GM18498 (cell line): ENCODE measurements around the gene ZNF277.
A peak's percentile ranks its signal among the peaks of the same experiment; 100 is the strongest.

Experiments
- ATAC-seq: cut with Tn5 transposase; IDR thresholded peaks from one replicate; pipeline ENCODE4 v1.9.1; 2021; ENCODE audit warnings: mild to moderate bottlenecking, moderate library complexity; ENCODE audit not compliant: unreplicated experiment

The ZNF277 gene

DNA sequence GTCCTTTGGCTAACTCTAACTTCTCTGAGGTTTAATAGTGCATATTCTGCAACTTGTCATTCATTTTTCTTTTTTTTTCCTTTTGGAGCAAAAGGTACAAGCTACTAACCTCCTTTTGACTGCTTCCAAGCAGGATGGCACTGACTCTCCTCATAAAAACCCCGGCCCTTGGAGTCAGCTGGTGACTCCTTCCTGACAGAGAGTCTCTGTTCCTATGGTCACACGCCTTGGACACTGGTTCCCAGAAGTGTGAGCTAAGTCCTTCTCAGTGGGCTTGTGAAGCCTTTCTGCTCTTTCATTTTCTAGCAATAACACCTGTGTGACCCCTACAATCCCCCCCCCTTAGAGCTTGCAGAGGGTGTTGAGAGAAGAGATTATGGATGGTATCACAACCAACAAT lies 22.0 kb upstream of the ZNF277 start:
- no peak for ATAC-seq

DNA sequence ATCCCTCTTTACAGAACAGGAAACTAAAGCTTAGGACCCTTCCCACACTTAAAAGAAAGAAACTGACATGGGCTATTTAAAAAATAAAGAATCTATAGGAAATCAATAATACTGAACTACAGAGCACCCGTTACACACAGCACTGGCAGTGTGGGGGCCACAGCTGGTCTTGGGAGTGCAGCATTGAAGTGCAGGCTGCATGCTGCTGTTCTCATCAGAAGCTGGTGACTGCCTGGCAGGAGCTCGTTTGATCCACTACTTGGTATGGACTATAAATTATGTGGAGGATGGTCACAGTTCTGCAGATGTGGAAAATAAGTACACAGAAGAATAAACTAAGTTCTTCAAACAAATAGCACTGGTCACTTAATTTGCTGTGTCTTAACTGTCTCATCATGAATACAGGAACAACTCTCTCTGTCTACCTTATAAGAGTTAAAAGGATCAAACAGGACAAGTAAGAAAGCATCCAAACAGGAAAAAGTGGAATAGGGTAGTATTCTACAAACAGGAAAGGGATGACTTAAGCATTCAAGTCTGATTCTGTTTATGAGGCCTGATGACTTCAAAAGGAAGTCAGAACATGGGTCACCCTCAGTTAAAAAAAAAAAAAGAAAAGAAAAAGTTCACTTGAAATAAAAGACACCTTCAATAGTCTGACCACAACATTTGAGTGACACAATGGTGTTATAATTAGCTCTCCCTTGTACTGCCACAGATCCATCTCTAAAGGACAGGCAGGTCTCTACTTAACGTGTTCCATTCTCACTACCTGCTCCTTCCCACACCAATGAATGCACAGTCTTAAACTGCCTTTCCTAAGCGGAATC lies 21.3 kb upstream of the ZNF277 start:
- no peak for ATAC-seq

DNA sequence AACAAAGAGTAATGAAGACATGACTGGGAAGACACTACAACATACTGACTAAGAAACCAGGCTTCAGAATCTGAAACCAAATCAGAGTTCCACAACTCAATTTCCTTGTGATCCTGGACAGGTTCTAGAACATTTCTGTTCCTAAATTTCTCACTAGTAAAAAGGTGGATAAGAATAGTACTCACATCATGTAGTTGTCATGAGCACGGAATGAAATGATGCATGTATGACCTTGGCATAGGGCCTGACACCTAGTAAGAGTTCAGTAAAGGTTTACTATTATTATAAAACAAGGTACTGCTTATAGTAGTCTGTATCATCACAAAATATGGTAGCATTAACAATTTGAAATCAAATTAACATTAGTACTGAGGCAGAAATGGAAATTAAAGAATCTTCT lies 20.2 kb upstream of the ZNF277 start:
- no peak for ATAC-seq

DNA sequence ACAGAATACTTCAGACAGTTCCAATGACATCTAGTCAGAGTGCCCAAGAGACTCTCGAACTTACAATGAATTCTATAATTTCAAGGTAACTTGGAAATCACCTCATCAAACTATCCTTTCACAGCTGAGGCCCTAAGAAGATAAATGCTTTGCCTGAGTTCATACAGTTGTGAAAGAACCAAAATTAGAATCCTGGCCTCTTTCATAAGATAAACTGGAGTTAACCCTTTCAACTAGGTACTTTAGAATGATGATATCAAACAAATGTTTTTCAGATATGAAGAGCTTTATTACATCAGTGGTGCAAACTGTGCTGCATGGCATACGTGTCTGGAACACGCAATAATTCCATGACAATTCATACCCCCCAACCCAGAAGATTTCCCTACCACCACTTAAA lies 18.2 kb upstream of the ZNF277 start:
- ATAC-seq = no peak

DNA sequence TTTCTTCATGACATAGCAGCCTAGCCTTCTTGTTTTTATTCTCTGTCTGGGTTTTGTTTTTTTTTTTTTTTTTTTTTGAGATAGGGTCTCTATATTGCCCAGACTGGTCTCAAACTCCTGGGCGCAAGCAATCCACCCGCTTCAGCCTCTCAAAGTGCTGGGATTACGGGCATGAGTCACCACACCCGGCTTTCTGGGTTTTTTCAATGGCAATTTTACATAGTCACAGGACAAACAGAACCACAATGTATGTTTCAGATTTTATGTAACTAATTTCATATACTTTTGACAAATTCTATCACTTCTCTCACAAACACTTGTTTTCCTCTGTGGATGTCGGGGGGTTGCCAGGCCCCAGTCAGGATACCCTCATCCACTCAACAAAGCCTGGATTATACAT lies 16.8 kb upstream of the ZNF277 start:
- ATAC-seq = no peak

DNA sequence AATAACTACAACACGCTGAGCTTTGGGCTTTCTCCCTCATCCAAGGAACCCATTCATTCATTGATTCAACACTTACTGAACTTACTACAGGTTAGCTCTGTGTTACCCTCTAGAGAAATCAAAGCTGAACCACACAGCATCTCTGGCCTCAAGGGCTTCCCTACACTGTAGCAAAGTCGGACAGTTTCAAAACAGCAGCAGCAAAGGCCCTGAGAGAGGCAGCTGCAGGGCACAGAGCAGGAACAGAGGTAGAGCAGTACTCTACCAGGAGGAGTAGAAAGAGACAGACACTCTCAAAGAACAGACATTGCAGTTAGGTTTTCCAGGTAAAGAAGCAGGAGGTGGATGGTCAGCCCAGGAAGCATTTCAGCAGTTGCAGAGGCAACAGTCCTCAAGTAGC lies 16.4 kb upstream of the ZNF277 start:
- no peak for ATAC-seq

DNA sequence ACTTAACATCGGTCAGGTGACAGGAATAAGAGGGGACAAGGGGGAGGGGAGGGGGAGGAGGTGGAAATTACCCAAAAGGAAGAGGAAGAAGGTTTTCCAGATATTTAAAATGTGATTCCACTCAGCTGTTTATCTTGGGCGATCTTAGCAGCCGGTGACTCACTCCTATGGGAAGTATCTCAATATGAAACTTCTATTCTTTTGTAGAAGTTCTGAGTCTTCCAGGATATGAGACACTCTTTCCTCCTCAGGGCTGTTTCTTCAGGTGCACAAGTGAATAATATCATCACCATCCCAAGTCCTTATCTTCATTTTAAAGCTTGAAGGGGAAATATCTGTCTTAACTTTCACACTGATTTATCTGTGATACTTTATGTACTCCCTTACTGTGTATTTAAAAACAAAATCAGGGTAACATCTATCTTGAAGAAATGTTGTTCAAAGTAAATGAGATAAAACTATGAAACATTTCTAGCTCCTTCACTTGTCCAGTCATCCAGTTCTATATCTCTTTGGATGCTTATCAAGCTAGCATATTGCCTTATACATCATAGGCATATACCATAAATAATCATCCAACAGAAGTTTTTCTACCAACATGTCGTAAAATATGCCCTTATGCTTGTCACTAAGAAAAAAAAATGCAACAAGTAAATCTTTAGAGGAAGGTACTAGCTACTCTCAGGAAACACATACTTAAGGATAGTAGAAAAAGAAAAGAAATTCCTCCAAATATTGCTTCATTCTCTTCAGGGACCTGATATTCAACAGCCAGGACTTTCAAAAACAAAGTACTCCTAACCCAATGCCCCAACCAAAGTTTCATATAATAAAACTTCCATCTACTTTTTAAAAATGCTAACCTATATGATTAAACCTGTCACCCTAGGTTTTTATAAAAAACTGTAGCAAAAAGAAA lies 14.0 kb upstream of the ZNF277 start:
- no peak for ATAC-seq

DNA sequence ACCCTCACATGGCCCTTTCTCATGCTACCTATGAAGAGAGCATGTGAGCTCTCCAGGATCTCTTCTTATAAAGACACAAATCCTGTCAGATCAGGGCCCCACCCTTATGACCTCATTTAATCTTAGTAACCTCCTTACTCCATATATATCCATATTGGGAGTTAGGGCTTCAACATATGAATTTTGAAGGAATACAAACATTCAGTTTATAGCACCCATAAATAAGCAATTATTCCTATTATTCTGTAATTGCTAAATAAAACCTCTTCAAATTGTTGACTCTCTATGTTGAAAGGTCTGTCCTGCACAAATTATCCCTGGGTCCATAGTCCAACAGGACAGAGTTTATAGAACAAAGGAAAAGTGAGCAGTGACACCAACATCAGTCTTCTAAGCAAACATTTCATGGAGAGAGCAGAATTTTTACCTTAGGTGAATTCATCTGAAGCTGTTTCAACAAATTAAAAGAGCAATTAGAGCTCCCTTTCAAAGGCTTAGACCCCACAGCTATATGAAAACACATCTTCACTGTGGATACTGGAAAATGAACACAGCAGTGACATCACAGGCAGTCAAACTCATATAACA lies 12.5 kb upstream of the ZNF277 start:
- no peak for ATAC-seq

DNA sequence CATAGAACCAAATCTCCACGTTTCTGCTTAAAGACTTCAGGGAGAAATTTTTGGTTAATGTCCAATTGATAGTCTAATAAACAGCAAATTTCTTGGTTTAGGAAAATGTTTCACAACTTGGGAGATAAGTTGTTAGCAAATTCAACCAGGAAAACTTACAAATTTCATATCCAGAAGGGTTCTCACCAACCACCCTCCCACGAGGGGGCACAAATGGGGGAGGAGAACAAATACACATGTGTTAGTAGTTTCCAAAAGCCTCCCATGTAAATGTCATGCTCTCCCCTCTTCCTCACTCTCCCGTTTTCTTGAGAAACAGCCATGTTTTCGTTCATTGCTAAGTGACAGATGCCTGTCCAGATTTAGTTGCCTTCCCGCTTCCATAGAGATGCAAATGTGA lies 10.8 kb upstream of the ZNF277 start:
- ATAC-seq = no peak

DNA sequence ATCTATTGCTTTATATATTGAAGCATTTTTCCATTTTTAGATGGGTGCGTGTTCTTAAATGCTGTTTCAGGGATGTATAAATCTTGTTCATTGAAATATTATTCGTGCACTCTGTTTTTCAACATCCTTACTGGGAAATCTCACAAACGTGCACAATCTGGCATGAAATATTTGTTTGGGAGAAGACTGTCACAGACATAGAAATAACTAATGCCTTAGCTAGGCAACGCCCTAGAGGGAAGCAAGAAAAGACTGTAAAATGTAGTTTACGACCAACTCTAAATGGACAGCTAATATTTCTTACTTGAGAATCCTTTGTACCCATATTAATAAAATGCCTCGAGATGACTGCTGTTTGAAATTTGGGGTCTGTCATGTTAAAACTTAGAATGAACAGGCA lies 9.2 kb upstream of the ZNF277 start:
- no peak for ATAC-seq

DNA sequence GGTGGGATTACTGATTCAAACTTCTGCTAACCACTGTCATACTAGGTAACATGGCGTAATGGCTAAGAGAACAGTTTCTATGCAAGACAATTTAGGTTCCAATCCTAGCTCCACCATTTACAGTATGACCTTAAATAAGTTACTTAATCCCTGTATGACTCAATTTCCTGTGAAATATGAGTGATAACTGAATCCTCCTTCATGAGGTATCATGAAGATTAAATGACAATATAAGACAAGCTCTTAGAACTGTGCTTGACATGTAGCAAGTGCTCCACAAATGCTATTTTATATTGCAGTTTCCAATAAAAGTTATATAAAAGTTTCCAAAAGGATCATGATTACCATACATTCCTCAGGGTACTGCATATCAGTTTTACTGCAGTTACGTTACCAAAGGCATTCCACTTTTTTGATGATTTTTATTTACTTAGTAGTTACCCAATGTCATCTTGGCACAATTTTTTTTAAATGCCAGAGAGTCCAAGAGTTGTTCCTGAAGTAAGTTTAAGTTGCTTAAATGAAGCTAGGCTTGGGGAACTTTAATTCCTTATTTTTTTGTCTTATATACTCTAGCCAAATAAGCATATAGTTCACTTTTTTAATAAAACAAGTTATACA lies 7.3 kb upstream of the ZNF277 start:
- no peak for ATAC-seq

DNA sequence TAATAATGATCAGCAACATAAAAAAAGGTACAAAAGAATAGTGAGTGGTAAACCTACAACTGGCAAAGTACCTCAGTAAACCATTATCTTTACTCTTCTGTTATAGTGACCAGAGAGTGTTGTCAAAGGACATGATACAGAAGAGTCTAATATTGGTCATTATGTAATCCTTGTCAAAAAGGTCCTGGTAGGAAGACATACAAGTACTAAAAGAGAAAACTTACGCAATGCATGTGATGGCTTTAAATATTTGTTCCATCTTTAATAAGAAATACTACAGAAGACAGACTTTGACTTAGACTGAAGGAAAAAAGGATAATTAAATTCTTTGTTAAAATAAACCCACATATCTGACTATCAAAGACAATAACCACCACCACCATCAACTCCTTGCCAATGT lies 6.8 kb upstream of the ZNF277 start:
- no peak for ATAC-seq

DNA sequence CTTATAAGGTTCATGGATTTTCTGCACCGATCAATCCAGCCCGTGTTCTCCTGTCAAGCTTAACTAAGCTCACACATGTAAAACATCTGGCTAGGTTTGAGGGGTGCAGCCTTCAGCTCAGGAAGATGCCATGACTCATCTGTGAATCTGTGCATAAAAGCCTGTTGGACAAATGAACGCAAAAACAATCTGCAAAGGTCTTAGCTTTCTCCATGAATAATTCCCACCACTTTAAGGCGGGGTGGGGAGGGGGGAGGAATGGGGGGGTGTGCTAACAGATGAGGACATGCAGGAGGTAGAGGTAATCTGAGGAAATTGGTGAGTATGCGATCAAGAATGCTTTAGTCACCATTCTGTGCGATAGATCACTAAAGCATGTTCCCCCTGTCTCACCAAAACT lies 5.1 kb upstream of the ZNF277 start:
- no peak for ATAC-seq

DNA sequence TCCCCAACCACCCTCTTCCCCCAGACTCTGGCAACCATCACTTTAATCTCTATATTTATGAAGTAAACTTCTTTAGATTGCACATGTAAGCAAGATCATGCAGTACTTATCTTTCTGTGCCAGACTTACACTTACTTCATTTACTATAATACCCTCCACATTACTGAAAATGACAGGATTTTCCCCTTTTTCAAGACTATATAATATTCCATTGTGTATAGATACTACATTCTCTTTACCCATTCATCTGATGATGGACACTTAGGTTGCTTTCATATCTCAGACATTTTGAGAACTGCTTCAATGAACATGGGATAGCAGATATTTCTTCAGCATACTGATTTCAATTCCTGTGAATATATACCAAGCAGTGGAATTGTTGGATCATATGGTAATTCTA lies 4.7 kb upstream of the ZNF277 start:
- no peak for ATAC-seq

DNA sequence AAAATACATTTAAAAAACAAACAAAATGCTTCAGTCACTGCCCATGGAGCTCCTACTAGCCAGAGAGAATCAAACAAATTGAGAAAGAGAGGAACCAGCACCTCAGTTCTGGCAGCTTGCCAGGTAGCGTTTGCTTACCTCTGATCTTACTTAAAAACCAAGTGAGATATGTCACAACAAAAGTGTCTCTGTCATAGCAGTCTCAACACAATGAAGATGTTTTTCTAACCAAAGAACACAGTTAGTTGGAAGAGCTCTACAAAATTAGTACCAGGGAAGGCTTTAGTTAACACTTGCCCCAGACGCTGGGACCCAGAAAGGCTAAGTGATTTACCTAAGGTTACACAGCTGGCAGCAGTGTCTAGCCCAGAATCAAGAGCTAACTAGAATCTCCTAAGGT lies 3.7 kb upstream of the ZNF277 start:
- no peak for ATAC-seq

DNA sequence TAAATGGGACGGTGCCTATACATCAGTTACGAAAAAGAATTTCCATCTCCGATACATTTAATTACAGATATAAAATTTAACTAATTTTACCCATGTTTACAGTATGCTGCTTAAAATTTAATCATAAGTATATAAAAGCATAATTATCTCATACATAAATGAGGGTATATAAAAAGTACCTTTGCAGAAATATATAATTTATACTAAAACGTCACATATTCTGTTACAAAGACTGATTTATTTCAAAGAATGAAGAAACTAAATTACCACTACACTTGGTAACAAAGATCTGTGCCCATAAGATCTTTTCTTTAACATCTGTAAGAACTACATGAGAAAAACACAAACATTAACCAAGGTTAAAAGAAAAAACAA lies 3.1 kb upstream of the ZNF277 start:
- ATAC-seq = no peak

DNA sequence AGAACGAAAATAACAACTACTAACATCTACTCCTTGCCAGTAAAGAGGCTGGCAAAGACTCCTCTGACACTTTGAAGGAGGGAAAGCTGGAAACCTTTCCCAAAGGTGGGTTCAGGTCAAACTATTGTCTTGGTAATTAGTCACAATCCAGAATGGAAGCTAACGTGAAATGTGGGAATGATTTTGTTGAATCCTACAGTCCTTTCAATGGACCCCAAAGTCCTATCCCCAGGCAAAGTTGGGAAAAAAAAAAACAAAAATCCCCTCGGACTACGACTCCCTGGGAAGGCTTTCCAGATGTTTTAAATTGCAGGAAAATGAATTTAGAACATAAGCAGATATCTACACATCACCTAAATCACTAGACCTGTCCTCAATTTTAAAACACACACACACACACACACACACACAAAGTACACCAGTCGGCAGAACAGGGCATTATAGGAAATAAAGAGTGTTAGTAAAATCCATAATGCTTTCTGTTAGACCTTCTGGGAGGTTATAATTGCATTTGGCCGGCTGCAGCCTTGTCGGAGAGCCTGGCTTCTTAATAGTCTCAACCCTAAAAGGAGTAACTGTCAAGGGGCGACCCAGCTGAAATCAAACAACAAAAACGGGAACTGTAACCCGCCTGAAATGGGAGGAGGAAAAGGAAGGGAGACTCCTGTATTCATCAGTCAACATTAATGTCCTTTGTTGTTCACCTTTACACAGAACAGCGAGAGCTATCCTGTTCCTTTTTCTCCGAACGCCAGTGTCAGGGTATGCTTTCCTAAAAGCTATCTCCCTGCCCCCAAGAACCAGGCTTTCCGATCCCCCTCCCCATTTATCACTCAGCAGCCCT lies 1.8 kb upstream of the ZNF277 start:
- ATAC-seq = no peak

DNA sequence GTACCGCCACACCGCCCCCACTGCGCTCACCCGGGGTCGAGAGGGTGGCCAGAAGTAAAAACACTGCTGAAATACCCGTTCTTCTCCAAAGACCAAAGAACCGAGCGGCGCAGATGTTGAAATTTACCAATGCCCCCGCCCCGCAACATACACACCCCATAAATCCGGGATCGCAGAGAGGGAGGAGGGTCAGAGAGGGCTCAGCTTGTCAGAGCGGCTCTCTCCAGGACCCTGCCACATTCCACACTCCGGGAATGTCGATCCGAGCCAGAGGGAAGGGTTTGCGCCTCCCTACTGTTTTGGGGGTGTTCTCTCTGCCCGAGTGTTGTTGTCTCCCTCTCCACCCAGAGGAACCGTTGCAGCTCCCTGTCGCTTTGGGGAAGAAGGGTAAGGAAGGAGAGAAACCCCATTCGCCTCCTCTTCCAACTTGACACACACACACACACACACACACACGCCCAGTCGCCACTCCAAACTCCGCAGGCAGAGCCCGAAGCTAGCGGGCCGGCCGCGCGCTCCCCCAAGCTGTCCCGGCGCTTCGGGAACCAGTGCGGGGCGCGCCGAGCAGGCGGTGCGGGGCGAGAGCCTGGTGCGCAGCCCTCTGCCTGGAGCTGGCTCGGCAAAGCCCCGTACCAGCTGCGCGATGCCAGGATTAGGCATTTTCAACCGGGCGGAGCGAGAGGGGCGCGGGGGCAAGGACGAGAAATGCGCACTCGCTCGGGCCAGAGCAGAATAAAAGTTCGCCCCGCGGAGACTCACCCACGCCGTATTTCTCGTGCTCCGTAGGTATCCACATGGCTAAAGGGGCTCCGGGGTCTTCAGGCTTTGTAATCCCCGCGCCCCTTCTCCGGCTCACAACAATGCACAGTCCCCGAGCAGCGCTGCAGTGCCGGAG lies 905 bp upstream of the ZNF277 start:
- peak; percentile 11 for ATAC-seq

DNA sequence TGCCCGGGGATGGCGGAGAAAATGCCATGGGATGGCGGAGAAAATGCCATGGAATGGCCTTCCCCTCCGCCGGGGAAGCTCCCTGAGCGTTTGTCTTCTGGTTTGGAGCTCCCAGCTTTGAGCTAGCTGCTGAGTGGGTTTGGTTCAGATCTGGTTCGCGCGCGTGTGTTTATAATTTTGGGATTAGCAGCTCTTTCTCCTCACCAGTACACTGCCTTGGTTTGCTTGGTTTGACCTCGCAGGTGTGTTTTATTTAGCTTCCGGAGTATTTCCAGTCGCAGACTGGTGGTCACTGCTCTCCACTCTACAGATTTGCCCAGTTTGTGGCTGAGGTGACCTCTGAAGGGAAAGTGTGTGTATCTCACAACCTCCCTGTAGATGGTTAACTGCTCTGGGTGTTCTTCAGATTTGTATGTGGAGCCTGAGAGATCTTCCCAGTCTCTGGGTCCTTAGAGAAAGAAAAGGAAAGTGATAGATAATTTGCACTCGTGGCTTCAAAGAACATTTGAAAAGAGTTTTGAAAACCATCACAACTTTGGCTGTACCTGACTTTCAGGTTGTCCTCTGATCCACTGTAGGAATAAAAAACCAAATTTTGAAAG lies 597 bp downstream of the ZNF277 start:
- no peak for ATAC-seq
